ENCODE results near the gene RHOF.

GRCh38 chr12:121766290-121767039, 27.0 kb downstream of the RHOF start:
- TF ChIP-seq CTCF (IDR thresholded peaks at IDR 0.05), result no peak
- no peak for TF ChIP-seq ZFX (IDR thresholded peaks at IDR 0.05; ENCODE audit: borderline replicate concordance)

Measured in 22Rv1 (cell line).